ENCODE data around the gene MYBPH. TPM values are rescaled to one million over a fixed set of nuclear protein-coding genes. Genes with fewer than 3 reads are reported as not detected.

Gene MYBPH
- polyA plus RNA-seq, 3 donors = 0.04 to 0.52 (median 0.16) TPM

DNA sequence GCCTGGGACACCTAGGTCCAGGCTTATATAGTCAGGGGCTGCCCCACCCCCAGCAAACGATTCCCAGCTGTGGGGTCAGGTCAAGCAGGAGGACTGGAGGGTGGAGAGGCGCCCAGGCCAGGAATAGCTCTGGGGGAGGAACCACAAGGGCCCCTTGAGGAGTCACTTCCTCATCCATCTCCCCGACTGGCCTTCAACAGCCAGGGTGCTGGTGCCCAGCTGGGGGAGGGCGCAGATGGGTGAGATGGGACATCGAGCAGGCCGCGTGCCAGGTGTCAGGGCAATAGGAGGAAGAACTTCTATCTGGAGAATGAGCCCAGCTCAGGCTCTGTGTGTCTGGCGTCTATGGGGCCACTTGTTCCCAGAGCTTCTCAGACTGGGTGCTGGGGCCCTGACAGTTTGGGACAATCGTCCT, 208 bp upstream of the MYBPH start:
- Histone ChIP-seq H3K36me3 (replicated peaks in 1 of 2; ENCODE audit: control insufficient read depth in 1 of 2, insufficient read depth in 2 of 2, low read length in 2 of 2) (no peaks in the 10 kb centered on the region), H4K20me1 (ENCODE audit: insufficient read depth, low read length) (no peaks in the 10 kb centered on the region), H3K4me2 (replicated peaks; ENCODE audit: extremely low read depth, low read length, poor library complexity, severe bottlenecking) (peak overlapping the region; percentile 10), H3K27me3 (ENCODE audit: control insufficient read depth in 2 of 2, insufficient read depth in 2 of 2, low read length in 2 of 2) (no peaks in the 10 kb centered on the region), H3K9me3 (replicated peaks in 1 of 2; ENCODE audit: control insufficient read depth in 1 of 2, insufficient read depth in 1 of 2, low read length in 2 of 2) (no peaks in the 10 kb centered on the region), H2AFZ (ENCODE audit: insufficient read depth, low read depth, low read length, poor library complexity, severe bottlenecking) (no peak overlapping the region), H3K4me1 (ENCODE audit: control insufficient read depth in 1 of 2, insufficient read depth in 2 of 2, low read length in 2 of 2) (peaks cover 38 to 46% of the 10 kb centered on the region in 2 donors), H3K79me2 (ENCODE audit: insufficient read depth, low read length) (no peaks in the 10 kb centered on the region), H3K9ac (ENCODE audit: insufficient read depth, low read length, poor library complexity, severe bottlenecking) (no peak overlapping the region), H3K4me3 (replicated peaks in 1 of 3; ENCODE audit: low read depth in 2 of 3, low read length in 3 of 3) (no peak overlapping the region), H3K27ac (ENCODE audit: low read depth in 1 of 2, low read length in 2 of 2) (no peak overlapping the region)
- peak; percentile 50 to 67 (median 62) for DNase-seq
- peaks cover 7 to 14% (median 13%) of the 10 kb centered on the region in 3 donors for H3K27me3 Mint-ChIP-seq (ENCODE audit: low read depth in 3 of 3)
- intact Hi-C loops (cut with micrococcal nuclease) = loop anchor here in 1 of 2 donors (5.0 kb wide), 2 partner anchors 41 to 49 kb away; partner anchors contain the start of gene ADORA1
- peaks cover 54% of the 10 kb centered on the region for H3K4me1 Mint-ChIP-seq
- 11% methylated on average over 5 of the region's 9 CpGs for WGBS (ENCODE audit: insufficient coverage)
- no peaks in the 10 kb centered on the region for H3K36me3 Mint-ChIP-seq
- TF ChIP-seq, protein P1, sequence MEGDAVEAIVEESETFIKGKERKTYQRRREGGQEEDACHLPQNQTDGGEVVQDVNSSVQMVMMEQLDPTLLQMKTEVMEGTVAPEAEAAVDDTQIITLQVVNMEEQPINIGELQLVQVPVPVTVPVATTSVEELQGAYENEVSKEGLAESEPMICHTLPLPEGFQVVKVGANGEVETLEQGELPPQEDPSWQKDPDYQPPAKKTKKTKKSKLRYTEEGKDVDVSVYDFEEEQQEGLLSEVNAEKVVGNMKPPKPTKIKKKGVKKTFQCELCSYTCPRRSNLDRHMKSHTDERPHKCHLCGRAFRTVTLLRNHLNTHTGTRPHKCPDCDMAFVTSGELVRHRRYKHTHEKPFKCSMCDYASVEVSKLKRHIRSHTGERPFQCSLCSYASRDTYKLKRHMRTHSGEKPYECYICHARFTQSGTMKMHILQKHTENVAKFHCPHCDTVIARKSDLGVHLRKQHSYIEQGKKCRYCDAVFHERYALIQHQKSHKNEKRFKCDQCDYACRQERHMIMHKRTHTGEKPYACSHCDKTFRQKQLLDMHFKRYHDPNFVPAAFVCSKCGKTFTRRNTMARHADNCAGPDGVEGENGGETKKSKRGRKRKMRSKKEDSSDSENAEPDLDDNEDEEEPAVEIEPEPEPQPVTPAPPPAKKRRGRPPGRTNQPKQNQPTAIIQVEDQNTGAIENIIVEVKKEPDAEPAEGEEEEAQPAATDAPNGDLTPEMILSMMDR (IDR thresholded peaks at IDR 0.05) = no peak
- H3K4me3 Mint-ChIP-seq = peak overlapping the region in 1 of 2 donors; percentile 63
- peaks cover 0 to 3% (median 0%) of the 10 kb centered on the region in 7 donors for H3K9me3 Mint-ChIP-seq
- H3K27ac Mint-ChIP-seq = peak overlapping the region in 1 of 7 donors; percentile 11

- no peaks in the 10 kb centered on the region for H3K27me3 ChIP-seq (ENCODE audit: control insufficient read depth in 2 of 2, insufficient read depth in 2 of 2, low read length in 2 of 2)
- no peak overlapping the region for H2AFZ ChIP-seq (ENCODE audit: insufficient read depth, low read depth, low read length, poor library complexity, severe bottlenecking)
- H3K36me3 Mint-ChIP-seq = no peaks in the 10 kb centered on the region
- peaks cover 54% of the 10 kb centered on the region for H3K4me1 Mint-ChIP-seq
- H3K27ac Mint-ChIP-seq = no peak overlapping the region
- DNase-seq = no peak
- no peak overlapping the region for H3K27ac ChIP-seq (ENCODE audit: low read depth in 1 of 2, low read length in 2 of 2)
- TF ChIP-seq, protein P1 (IDR thresholded peaks at IDR 0.05) = no peak
- H4K20me1 ChIP-seq (ENCODE audit: insufficient read depth, low read length) = no peaks in the 10 kb centered on the region
- WGBS (ENCODE audit: insufficient coverage) = 86% methylated on average over 12 of the region's 12 CpGs
- no peak overlapping the region for H3K4me2 ChIP-seq (replicated peaks; ENCODE audit: extremely low read depth, low read length, poor library complexity, severe bottlenecking)
- H3K4me1 ChIP-seq (ENCODE audit: control insufficient read depth in 1 of 2, insufficient read depth in 2 of 2, low read length in 2 of 2) = peaks cover 38 to 46% of the 10 kb centered on the region in 2 donors
- no peaks in the 10 kb centered on the region for H3K36me3 ChIP-seq (replicated peaks in 1 of 2; ENCODE audit: control insufficient read depth in 1 of 2, insufficient read depth in 2 of 2, low read length in 2 of 2)
- no peaks in the 10 kb centered on the region for H3K9me3 ChIP-seq (replicated peaks in 1 of 2; ENCODE audit: control insufficient read depth in 1 of 2, insufficient read depth in 1 of 2, low read length in 2 of 2)
- intact Hi-C loops (cut with micrococcal nuclease) = loop anchor here in 1 of 2 donors (5.0 kb wide), 2 partner anchors 43 to 57 kb away; no protein-coding TSS in a partner anchor
- H3K27me3 Mint-ChIP-seq (ENCODE audit: low read depth in 3 of 3) = peaks cover 9 to 21% (median 14%) of the 10 kb centered on the region in 3 donors
- no peak overlapping the region for H3K9ac ChIP-seq (ENCODE audit: insufficient read depth, low read length, poor library complexity, severe bottlenecking)
- H3K4me3 Mint-ChIP-seq = peak overlapping the region in 1 of 2 donors; percentile 48
- no peaks in the 10 kb centered on the region for H3K79me2 ChIP-seq (ENCODE audit: insufficient read depth, low read length)
- no peak overlapping the region for H3K4me3 ChIP-seq (replicated peaks in 1 of 3; ENCODE audit: low read depth in 2 of 3, low read length in 3 of 3)
- H3K9me3 Mint-ChIP-seq = peaks cover 0 to 3% (median 0%) of the 10 kb centered on the region in 7 donors
Measured at GRCh38 chr1:203174324-203174985, 1.2 kb downstream of the MYBPH start.
